IPS DF 6.9 (cell line): ENCODE data around the gene UBE2H.

Source experiments
- DNase-seq: peaks from one replicate; pipeline ENCODE4 v3.0.0-alpha.2; 2013; ENCODE audit warnings: low read depth, low spot score
- H3K27ac ChIP-seq: one replicate; pipeline ENCODE4 v1.5.1; 2013; ENCODE audit warnings: low read length, control low read depth
- H3K27me3 ChIP-seq: 2 replicates; pipeline ENCODE4 v1.6.1; 2013; ENCODE audit warnings: mild to moderate bottlenecking, low read length; ENCODE audit not compliant: control insufficient read depth, insufficient read depth
- H3K36me3 ChIP-seq: 2 replicates; pipeline ENCODE4 v1.6.1; 2013; ENCODE audit warnings: low read length; ENCODE audit not compliant: control insufficient read depth, insufficient read depth
- H3K4me1 ChIP-seq: 2 replicates; pipeline ENCODE4 v1.6.1; 2013; ENCODE audit warnings: low read length; ENCODE audit not compliant: control insufficient read depth, insufficient read depth
- H3K4me3 ChIP-seq: 2 replicates; pipeline ENCODE4 v1.5.1; 2013; ENCODE audit warnings: mild to moderate bottlenecking, low read length
- H3K9me3 ChIP-seq: 2 replicates; pipeline ENCODE4 v1.6.1; 2013; ENCODE audit warnings: low read length, inconsistent platforms; ENCODE audit not compliant: control insufficient read depth, insufficient read depth
- WGBS: extraction: QIAGEN DNeasy Blood & Tissue Kit; methylation state at CpG from one replicate; pipeline ENCODE4 v1.1.7; 2013; ENCODE audit warnings: mixed read lengths, missing lambda C conversion rate; ENCODE audit not compliant: insufficient read length, insufficient coverage; 5-methylcytosine and 5-hydroxymethylcytosine counted together

Gene UBE2H

GRCh38 chr7:129780974-129781927, 171.5 kb downstream of the UBE2H start:
- no peak for DNase-seq
- no peaks in the 10 kb centered on the region for H3K36me3 ChIP-seq
- no peak overlapping the region for H3K27ac ChIP-seq
- peaks cover 29% of the 10 kb centered on the region for H3K4me1 ChIP-seq
- peak overlapping the region; percentile 89; the same call in 1 of the 2 replicates for H3K4me3 ChIP-seq
- peaks cover 62% of the 10 kb centered on the region for H3K27me3 ChIP-seq
- WGBS = no CpG with 5 or more reads among the region's 55 CpGs
- no peaks in the 10 kb centered on the region for H3K9me3 ChIP-seq
